ES-I3 (cell line): ENCODE results near the gene NUB1.

Experiments
- H3K36me3 ChIP-seq: 2 replicates; pipeline ENCODE4 v1.6.1; 2013; ENCODE audit warnings: mild to moderate bottlenecking, low read length, control low read depth, moderate library complexity; ENCODE audit not compliant: insufficient read depth
- H3K4me1 ChIP-seq: 2 replicates; pipeline ENCODE4 v1.6.1; 2013; ENCODE audit warnings: mild to moderate bottlenecking, control low read depth, low read length; ENCODE audit not compliant: insufficient read depth
- H3K9ac ChIP-seq: 2 replicates; pipeline ENCODE4 v1.6.1; 2013; ENCODE audit warnings: low read depth, mild to moderate bottlenecking, low read length, moderate library complexity
- H3K9me3 ChIP-seq: 2 replicates; pipeline ENCODE4 v1.6.1; 2013; ENCODE audit warnings: mild to moderate bottlenecking, low read length, moderate library complexity; ENCODE audit not compliant: control insufficient read depth, insufficient read depth

Gene NUB1

DNA sequence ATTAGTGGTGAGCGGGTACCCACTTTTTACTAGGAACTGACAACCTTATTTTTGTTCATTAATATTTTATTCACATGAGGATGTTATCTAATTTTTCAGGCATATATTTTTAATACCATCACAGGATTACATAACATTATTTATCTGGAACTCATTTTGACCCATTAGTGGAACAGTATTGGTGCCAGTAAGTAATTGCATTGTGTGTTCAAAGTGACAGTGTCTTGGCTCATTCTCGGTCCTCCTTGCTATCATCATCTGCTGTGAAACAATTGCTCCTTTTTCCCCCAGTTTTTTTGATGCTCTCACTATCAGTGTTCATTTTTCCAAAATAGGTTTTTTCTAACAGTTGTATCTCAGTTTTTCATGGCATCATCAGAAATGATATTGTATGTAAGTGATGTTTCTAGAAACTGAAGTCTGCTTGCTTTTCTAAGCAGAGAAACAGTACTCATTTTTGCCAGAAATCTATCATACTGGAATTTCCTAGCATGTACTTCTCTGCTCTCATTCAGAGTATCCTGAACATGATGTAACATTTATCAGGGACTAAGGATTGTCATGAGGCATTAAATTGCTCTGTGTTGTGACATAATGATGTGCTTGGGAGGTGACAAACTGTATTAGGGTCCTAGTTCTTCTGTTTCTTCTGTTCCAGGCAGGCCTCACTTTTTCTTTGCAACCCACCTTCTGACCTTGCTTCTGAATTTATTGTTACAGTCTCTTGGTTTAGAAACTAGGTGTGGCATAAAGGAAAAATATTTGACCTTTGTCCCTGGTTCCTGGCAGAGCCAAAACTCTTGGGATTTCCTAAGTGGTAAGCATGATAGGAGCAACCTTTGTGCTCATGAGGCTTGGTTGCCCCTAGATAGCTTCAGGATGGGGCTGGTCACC is 4.2 kb downstream of the NUB1 start:
- no peaks in the 10 kb centered on the region for H3K9me3 ChIP-seq
- H3K4me1 ChIP-seq = no peaks in the 10 kb centered on the region
- no peak overlapping the region for H3K9ac ChIP-seq
- no peaks in the 10 kb centered on the region for H3K36me3 ChIP-seq

DNA sequence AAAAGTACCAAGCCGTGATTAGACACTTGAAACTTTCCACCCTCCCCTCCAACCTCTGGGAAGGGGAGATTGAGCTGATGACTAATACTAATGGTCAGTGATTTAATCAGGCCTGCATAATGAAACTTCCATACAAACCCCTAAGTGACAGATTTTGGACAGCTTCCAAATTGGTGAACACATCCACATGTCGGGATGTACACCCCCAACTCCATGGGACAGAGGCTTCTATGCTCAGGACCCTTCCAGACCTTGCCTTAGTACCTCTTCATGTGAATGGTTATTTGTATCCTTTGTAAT is 4.8 kb downstream of the NUB1 start:
- H3K9ac ChIP-seq = no peak overlapping the region

DNA sequence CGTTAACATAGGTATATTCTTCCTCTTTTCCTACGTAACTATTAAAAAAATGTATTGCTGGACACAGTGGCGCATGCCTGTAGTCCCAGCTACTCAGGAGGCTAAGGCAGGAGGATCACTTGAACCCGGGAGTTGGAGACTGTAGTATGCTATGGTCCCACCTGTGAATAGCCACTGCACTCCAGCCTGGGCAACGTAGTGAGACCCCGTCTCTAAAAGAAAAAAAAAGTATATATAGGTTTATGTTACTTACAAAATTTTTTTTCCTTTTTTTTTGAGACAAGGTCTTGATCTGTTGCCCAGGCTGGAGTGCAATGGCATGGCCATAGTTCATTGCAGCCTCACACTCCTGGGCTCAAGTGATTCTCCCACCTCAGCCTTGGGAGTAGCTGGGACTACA is 5.6 kb downstream of the NUB1 start:
- no peaks in the 10 kb centered on the region for H3K4me1 ChIP-seq
- H3K9ac ChIP-seq = no peak overlapping the region
- H3K9me3 ChIP-seq = no peaks in the 10 kb centered on the region
- H3K36me3 ChIP-seq = peaks cover 5% of the 10 kb centered on the region

More for the DNA sequence above, 4.8 kb downstream of the NUB1 start:
- H3K36me3 ChIP-seq = no peaks in the 10 kb centered on the region
- H3K4me1 ChIP-seq = no peaks in the 10 kb centered on the region
- H3K9me3 ChIP-seq = no peaks in the 10 kb centered on the region

DNA sequence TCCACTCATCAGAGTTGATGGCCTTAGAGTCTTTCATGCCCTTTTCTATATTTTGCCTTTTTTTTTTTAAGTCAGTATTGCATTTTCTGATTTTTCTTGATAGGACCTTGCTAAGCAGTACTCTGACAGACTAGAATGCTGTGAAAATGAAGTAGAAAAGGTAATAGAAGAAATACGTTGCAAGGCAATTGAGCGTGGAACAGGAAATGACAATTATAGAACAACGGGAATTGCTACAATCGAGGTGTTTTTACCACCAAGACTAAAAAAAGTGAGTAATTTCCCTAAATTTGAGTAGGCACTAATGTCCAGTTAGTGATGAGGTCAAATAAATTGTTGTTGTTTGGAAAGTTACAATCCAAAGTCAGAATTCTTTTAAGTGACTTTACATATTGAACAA is 7.4 kb downstream of the NUB1 start:
- Histone ChIP-seq H3K4me1 (no peaks in the 10 kb centered on the region), H3K36me3 (peaks cover 8% of the 10 kb centered on the region), H3K9me3 (no peaks in the 10 kb centered on the region), H3K9ac (no peak overlapping the region)

DNA sequence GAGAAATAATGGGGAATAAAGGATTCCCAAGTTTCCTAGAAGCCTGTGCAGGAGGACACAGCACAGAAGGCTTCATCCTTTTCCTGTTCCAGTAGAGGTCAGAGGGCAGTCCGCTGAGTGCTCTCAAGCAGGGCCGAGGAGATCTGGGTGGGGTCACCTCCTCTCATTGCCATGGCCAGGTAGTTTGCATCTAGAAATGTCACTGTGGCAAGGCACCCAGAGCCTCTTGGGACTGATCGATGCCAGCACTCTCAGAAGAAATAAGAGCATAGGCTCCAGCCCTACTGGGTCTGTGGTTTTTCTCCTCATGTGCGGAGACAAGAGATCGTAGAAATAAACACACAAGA is 7.9 kb downstream of the NUB1 start:
- no peaks in the 10 kb centered on the region for H3K9me3 ChIP-seq
- no peaks in the 10 kb centered on the region for H3K4me1 ChIP-seq
- H3K9ac ChIP-seq = no peak overlapping the region
- H3K36me3 ChIP-seq = peaks cover 8% of the 10 kb centered on the region

DNA sequence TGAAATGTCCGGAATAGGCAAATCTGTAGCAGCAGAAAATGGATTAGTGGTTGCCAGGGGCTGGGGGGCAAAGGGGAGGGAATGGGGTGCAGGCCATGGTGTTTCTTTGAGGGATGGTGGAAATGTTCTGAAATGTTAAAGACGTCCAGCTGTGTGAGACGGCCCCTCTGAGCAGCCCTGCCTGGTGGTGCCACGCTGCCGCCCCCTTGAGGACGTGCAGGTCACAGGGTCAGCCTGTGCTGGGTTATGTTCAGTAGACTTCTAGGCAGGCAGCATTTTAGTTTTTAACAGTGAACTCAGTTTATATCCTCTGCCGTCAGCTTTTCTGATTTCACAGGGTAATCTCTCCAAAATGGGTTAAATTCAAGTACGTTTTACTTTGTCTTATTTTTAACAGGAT is 9.4 kb downstream of the NUB1 start:
- Histone ChIP-seq H3K4me1 (no peaks in the 10 kb centered on the region), H3K9me3 (no peaks in the 10 kb centered on the region), H3K9ac (no peak overlapping the region), H3K36me3 (peaks cover 11% of the 10 kb centered on the region)

DNA sequence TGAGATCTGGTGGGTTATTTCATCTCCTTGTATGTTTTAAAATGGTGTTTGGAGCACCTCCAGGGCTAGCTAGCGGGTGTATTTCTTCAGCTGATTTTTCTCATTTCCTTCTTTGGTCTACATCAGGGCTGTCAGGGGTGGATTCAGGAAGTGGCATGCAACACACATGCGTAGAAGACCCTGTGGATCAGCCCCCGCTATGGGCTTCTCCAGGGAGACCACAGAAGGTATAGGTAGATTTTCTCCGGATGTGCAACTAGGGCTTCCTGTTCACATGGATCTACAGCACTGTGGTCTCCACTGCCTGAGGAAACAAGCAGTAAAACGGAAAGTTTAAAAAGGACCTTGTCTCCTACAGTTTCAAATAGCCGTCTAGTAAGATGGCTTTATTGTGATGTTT is 10.4 kb downstream of the NUB1 start:
- no peak overlapping the region for H3K9ac ChIP-seq
- H3K4me1 ChIP-seq = no peaks in the 10 kb centered on the region
- H3K9me3 ChIP-seq = no peaks in the 10 kb centered on the region
- peaks cover 15% of the 10 kb centered on the region for H3K36me3 ChIP-seq

DNA sequence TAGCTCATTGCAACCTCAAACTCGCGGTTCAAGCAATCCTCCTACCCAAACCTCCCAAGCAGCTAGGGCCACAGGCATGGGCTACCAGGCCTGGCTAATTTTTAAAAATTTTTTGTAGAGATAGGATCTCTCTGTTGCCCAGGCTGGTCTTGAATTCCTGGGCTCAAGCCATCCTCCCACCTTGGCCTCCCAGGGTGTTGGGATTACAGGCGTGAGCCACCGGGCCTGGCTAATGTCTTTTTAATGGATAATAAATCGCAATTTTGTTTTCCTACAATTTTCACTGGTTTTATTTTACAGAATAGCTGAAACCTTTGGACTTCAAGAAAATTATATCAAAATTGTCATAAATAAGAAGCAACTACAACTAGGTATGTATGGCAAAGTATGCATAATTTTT is 10.9 kb downstream of the NUB1 start:
- Histone ChIP-seq H3K4me1 (no peaks in the 10 kb centered on the region), H3K9ac (no peak overlapping the region), H3K36me3 (peaks cover 15% of the 10 kb centered on the region), H3K9me3 (no peaks in the 10 kb centered on the region)

DNA sequence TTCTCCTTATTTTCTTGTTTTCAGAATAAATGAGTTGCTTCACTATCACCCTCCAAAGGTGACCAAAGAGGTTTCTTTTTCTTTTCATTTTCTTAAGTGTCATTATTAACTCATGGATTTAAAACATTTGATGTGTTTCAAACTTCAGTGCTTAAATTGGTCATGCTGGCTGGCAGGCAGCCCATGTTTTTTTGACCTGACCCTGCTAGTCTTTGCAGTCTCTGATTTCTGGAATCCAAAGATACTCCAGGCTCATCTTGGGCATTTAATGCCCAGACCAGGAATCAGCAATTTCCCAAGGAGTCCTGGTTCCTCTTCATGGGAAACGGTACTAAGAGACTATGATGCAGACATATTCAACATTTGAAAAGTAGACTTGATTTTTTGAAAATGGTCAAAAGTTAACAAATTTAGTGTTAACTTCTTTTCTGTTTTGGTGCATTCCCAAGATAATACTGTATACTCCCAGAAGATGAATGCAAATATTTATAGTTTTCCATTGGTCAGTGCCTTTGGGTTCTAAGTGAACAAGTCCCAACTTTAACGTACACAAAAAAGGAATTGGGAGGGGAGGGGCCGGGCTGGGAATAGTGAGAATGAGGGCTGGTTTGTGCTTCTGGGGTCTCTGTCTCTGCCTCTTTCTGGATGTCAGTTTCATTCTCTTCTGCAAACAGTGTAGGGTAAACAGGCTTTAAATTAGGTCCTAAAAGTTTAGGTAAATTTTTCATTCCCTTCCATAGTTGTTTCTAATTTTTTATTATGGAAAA is 19.8 kb downstream of the NUB1 start:
- peaks cover 7% of the 10 kb centered on the region for H3K36me3 ChIP-seq
- no peaks in the 10 kb centered on the region for H3K4me1 ChIP-seq
- H3K9me3 ChIP-seq = no peaks in the 10 kb centered on the region
- no peak overlapping the region for H3K9ac ChIP-seq

DNA sequence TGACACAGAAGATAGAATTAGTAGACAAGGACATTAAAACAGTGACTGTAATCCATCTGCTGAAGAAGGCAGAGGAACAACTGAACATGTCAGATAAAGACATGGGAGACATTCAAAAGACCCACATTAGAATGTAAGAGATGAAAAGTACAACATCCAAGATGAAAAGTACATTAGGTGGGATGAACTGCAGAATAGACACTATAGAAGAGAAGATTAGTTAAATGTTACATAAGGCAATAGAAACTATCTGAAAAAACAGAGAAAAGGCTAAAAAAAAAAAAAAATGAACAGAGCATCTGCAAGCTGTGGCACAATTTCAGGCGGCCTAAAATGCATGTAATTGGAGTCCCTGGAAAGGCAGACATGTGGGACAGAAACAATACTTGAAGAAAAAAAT is 21.6 kb downstream of the NUB1 start:
- no peaks in the 10 kb centered on the region for H3K9me3 ChIP-seq
- no peaks in the 10 kb centered on the region for H3K4me1 ChIP-seq
- no peak overlapping the region for H3K9ac ChIP-seq
- peaks cover 6% of the 10 kb centered on the region; the same call in 1 of the 2 replicates for H3K36me3 ChIP-seq

DNA sequence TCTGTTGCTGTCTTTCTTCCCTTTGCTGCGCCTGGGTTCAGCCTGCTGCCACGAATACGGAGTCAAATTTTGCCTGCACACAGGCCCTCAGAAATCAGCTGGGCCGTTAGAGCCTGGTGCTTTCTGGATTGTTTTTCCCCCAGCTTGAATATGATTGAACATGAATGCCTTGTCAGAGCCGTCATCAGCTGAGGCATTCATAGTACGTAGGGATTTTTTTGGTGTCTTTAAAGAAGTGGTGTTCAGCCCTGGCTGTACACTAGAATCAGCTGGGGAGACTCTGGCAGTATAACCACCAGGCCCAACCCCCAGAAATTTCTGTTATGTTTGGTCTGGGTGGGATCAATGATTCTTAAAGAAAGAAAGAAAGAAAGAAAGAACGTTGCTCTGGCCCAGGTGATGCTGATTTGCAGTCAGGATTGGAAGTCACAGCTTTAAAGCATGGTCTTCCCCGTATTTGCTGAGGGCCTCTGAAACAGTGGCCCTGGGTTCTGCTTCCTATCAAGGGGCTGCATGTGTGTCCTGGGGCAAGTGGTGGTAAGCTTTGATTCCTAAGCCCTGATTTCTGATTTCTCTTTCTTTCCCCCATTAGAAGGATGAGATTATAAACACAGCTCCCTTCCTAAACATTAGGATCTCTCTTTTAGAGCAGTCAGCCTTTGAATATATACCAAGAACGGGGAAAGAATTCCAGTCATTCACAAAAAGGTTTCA is 24.7 kb downstream of the NUB1 start:
- H3K9ac ChIP-seq = no peak overlapping the region
- no peaks in the 10 kb centered on the region for H3K9me3 ChIP-seq
- no peaks in the 10 kb centered on the region; the same call in 1 of the 2 replicates for H3K36me3 ChIP-seq
- no peaks in the 10 kb centered on the region for H3K4me1 ChIP-seq

DNA sequence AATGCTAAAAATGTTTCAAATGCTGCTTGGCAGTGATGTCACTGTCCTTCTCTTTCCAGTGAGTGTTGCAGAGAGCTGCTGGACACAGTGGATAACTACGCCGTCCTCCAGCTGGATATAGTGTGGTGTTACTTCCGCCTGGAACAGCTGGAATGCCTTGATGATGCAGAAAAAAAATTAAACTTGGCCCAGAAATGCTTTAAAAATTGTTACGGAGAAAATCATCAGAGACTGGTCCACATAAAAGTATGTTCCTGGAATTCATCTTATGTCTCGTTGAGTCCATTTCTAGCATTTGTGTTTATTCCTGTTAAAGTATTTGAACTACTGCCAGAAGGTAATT is 25.2 kb downstream of the NUB1 start:
- Histone ChIP-seq H3K9ac (no peak overlapping the region), H3K9me3 (no peaks in the 10 kb centered on the region), H3K4me1 (no peaks in the 10 kb centered on the region), H3K36me3 (no peaks in the 10 kb centered on the region; the same call in 1 of the 2 replicates)

DNA sequence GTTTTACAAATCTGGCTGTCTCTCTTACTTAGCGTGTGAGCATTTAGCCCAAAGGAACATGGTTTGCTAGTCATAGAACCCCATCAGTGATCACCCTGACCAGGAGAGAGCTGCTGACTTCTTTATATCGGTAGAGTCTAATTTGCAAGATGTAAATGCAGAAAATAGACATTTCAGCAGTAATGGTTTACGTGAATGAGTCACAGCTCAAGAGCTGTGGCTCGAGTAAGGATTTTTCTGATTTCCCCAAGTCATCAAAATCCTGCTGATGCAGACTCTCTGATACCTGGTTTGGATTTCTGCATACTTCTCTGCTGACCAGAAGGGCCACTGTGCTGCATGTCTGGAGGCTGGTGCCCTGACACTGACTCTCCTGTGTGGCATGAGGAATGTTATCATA is 25.7 kb downstream of the NUB1 start:
- H3K4me1 ChIP-seq = no peaks in the 10 kb centered on the region
- H3K9ac ChIP-seq = no peak overlapping the region
- no peaks in the 10 kb centered on the region; the same call in 1 of the 2 replicates for H3K36me3 ChIP-seq
- H3K9me3 ChIP-seq = no peaks in the 10 kb centered on the region

DNA sequence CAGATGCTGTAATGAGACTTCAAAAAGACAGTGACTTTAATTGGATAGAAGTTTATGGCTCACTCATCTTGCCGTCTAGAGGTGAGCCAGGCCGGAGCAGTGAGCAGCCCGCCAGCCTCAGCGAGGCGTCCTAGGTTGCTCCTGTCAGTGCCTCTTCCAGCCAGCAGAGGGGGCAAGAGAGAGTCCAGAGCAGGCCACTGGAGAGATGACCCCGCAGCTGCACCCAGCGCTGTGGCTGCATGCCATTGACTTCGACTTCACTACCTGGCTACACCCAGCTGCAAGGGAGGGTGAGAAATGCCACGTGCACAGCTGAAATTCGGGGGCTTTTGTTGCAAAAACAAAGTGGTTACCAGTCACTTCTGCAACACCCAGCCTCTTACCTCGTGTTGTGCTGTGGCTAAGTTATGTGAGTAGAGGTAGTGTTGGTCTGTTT is 26.5 kb downstream of the NUB1 start:
- H3K4me1 ChIP-seq = no peaks in the 10 kb centered on the region
- no peaks in the 10 kb centered on the region for H3K9me3 ChIP-seq
- H3K9ac ChIP-seq = no peak overlapping the region
- no peaks in the 10 kb centered on the region; the same call in 1 of the 2 replicates for H3K36me3 ChIP-seq
